Glomerular endothelial cell (primary cell): Measurements from ENCODE around the gene CCDC7. TPM values are rescaled to one million over a fixed set of nuclear protein-coding genes. Genes with fewer than 3 reads are reported as not detected.
"Not testable (repeated sequence)": the region's sequence is repeated elsewhere in the genome, so short reads cannot be mapped to it uniquely, and the experiment has no call there.

Experiments used
- DNase-seq: peaks from one replicate; pipeline ENCODE4 v3.0.0-alpha.2; 2011; ENCODE audit warnings: low read depth, low spot score; ENCODE audit errors: extremely low read depth
- total RNA-seq: library from RNA; depleted of rRNA; stranded (reverse); fragments of >200 nt; gene quantifications from 2 replicates; pipeline ENCODE4 v1.2.3, GENCODE V29; 2015

The CCDC7 gene
- 2.4 and 4.4 TPM in 2 replicates for total RNA-seq

- DNase-seq: peak; percentile 50
These were observed at the start of gene CCDC7 for GRCh38 chr10:32445740-32446535. TSS of gene CCDC7 (plus strand) at chr10:32446140. CDS start at chr10:32451643, 5,503 bp downstream.

- not testable (repeated sequence) for DNase-seq
These were observed 48.8 kb upstream of the CCDC7 start for GRCh38 chr10:32397163-32397562.

- not testable (repeated sequence) for DNase-seq
These were observed 46.2 kb upstream of the CCDC7 start for GRCh38 chr10:32399720-32400119.

GRCh38 chr10:32400961-32401360, 45.0 kb upstream of the CCDC7 start:
- DNase-seq: no peak

- no peak for DNase-seq
These were observed 43.4 kb upstream of the CCDC7 start for GRCh38 chr10:32402499-32402898.

GRCh38 chr10:32403091-32403490, 42.8 kb upstream of the CCDC7 start:
- no peak for DNase-seq

GRCh38 chr10:32408690-32409089, 37.2 kb upstream of the CCDC7 start:
- DNase-seq: no peak

- DNase-seq: no peak
These were observed 36.2 kb upstream of the CCDC7 start for GRCh38 chr10:32409741-32410140.

GRCh38 chr10:32410569-32410968, 35.4 kb upstream of the CCDC7 start:
- no peak for DNase-seq

- DNase-seq: peak; percentile 58
These were observed 34.0 kb upstream of the CCDC7 start for GRCh38 chr10:32411797-32412498.

GRCh38 chr10:32412499-32412853, 33.5 kb upstream of the CCDC7 start:
- DNase-seq: no peak

- peak; percentile 4 for DNase-seq
These were observed 32.4 kb upstream of the CCDC7 start for GRCh38 chr10:32413513-32413912.

- DNase-seq: no peak
These were observed 30.6 kb upstream of the CCDC7 start for GRCh38 chr10:32415361-32415760.

- no peak for DNase-seq
These were observed 27.9 kb upstream of the CCDC7 start for GRCh38 chr10:32417911-32418547.

GRCh38 chr10:32418572-32418971, 27.4 kb upstream of the CCDC7 start:
- no peak for DNase-seq

- DNase-seq: no peak
These were observed 26.3 kb upstream of the CCDC7 start for GRCh38 chr10:32419615-32420014.

- no peak for DNase-seq
These were observed 19.8 kb upstream of the CCDC7 start for GRCh38 chr10:32426186-32426585.

GRCh38 chr10:32433542-32433941, 12.4 kb upstream of the CCDC7 start:
- no peak for DNase-seq

GRCh38 chr10:32436215-32436614, 9.7 kb upstream of the CCDC7 start:
- DNase-seq: no peak

- DNase-seq: no peak
These were observed 8.6 kb upstream of the CCDC7 start for GRCh38 chr10:32437334-32437733.

GRCh38 chr10:32445036-32445435, 904 bp upstream of the CCDC7 start:
- no peak for DNase-seq
